IPS-18c (cell line): ENCODE measurements around the gene KCNMA1.

Experiments
- H3K4me3 ChIP-seq: 2 replicates; pipeline ENCODE4 v1.7.0; 2013; ENCODE audit warnings: low read depth, mild to moderate bottlenecking, low read length, moderate library complexity; ENCODE audit not compliant: insufficient read depth
- H3K9me3 ChIP-seq: one replicate; pipeline ENCODE4 v1.6.1; 2013; ENCODE audit warnings: mild to moderate bottlenecking, low read length, moderate library complexity; ENCODE audit not compliant: control insufficient read depth, insufficient read depth

Gene KCNMA1

GRCh38 chr10:77333610-77334340 is 303.8 kb downstream of the KCNMA1 start:
- H3K9me3 ChIP-seq = no peaks in the 10 kb centered on the region
- no peak overlapping the region for H3K4me3 ChIP-seq

- no peak overlapping the region for H3K4me3 ChIP-seq
- no peaks in the 10 kb centered on the region for H3K9me3 ChIP-seq
These were observed 305.4 kb downstream of the KCNMA1 start for GRCh38 chr10:77332256-77332655.

GRCh38 chr10:77328272-77328816 is 309.3 kb downstream of the KCNMA1 start:
- H3K9me3 ChIP-seq = no peaks in the 10 kb centered on the region
- H3K4me3 ChIP-seq = no peak overlapping the region

- Histone ChIP-seq H3K9me3 (no peaks in the 10 kb centered on the region), H3K4me3 (no peak overlapping the region)
These were observed 312.4 kb downstream of the KCNMA1 start for GRCh38 chr10:77325233-77325537.

GRCh38 chr10:77321838-77322237 is 315.8 kb downstream of the KCNMA1 start:
- Histone ChIP-seq H3K9me3 (no peaks in the 10 kb centered on the region), H3K4me3 (no peak overlapping the region)

DNA sequence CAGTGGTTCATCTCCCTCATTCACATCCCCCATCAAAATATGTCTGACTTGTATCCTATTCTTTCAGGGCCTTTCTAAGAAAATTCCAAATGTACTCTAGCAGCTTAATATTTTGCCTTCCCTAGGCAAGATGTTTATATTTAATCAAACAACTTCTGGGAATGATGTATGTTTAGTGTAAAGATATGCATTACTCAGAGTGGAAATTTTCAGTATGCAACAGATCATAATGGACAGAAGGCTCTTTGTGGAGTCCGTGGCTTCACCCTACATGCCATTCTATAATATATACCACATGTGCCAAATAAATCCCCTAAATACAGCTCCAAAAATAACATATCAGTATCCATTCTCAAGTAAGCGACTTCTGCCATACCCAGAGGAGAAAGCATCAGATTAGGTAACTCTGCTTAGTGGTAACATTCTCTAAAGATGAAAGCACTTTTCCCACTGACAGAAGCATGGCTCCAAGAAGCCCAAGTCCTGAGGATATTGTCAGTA is 316.6 kb downstream of the KCNMA1 start:
- no peaks in the 10 kb centered on the region for H3K9me3 ChIP-seq
- H3K4me3 ChIP-seq = no peak overlapping the region

- no peaks in the 10 kb centered on the region for H3K9me3 ChIP-seq
- no peak overlapping the region for H3K4me3 ChIP-seq
These were observed 318.1 kb downstream of the KCNMA1 start for GRCh38 chr10:77319557-77319956.

DNA sequence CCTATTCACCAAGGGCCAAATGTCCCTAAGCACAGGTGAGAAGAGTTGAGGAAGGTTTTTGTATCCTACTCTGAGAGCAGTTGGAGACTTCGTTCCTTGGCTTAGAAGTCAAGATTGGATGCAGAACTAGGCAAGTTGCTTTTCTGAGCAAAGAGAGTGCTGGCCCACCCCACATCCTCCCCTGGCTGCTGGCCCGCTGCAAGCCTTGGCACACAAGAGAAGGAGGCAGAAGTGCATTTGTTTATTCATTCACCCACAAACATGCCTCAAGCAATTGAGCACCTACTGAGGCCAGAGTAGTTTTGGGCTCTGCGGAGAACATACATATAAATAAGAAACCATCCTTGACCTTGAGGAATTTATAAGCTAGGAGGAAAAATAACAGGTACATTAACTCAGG is 318.9 kb downstream of the KCNMA1 start:
- H3K9me3 ChIP-seq = no peaks in the 10 kb centered on the region
- no peak overlapping the region for H3K4me3 ChIP-seq

DNA sequence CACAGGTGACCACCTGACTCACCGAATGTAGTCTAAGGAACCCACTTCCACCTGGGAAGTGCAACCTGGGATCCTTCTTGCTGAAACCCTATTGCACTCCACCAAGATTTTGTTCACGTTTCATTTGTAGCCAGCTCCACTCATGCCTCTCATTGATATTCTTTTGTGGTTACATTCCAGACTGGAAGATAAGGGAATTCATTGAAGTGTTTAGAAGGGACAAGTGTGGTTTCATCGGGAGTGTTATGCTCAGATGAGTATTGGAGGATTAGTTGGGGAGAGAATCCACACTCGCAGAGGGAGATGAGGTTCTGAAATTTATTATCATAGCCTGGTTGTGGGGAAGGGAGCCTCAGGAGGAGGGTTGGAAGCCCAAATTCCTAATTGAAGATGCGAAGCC is 320.4 kb downstream of the KCNMA1 start:
- Histone ChIP-seq H3K4me3 (no peak overlapping the region), H3K9me3 (no peaks in the 10 kb centered on the region)

DNA sequence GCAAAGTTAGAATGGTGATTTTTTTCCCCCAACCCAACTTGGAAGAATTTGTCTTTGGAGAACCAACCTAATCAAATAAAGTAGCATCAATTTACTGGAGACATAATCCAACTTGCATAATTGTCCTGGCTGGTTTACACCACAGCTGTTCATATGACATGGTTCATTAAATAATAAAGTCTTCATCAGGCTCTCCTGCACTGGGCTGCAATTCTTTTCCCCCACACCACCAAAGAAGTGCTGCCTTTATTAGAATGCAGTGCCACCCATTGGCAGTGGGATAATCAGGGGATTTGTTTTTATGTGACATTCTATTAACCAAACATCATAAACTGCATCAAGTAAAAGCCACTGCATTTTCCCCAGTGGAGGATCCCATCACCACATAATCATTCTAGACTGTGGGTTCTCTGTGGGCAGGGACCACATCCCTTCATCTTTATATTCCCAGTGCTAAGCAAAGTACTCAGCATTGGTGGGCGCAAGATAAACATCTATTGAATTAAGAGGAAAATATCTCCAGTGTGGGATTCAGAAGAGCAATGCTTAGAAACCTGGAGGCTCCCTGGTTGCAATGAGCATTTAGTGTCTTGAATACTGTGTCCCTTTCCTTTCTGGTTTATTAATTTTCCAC is 322.0 kb downstream of the KCNMA1 start:
- H3K4me3 ChIP-seq = no peak overlapping the region
- H3K9me3 ChIP-seq = no peaks in the 10 kb centered on the region

GRCh38 chr10:77313066-77313750 is 324.4 kb downstream of the KCNMA1 start:
- H3K4me3 ChIP-seq = no peak overlapping the region
- no peaks in the 10 kb centered on the region for H3K9me3 ChIP-seq

- H3K4me3 ChIP-seq = no peak overlapping the region
These were observed 326.4 kb downstream of the KCNMA1 start for GRCh38 chr10:77311186-77311585.

GRCh38 chr10:77310288-77310840 is 327.2 kb downstream of the KCNMA1 start:
- H3K9me3 ChIP-seq = no peaks in the 10 kb centered on the region
- no peak overlapping the region for H3K4me3 ChIP-seq

More at GRCh38 chr10:77311186-77311585, 326.4 kb downstream of the KCNMA1 start:
- H3K9me3 ChIP-seq = no peaks in the 10 kb centered on the region

- no peak overlapping the region for H3K4me3 ChIP-seq
- H3K9me3 ChIP-seq = no peaks in the 10 kb centered on the region
These were observed 328.1 kb downstream of the KCNMA1 start for GRCh38 chr10:77309509-77309908.

GRCh38 chr10:77309092-77309491 is 328.5 kb downstream of the KCNMA1 start:
- Histone ChIP-seq H3K4me3 (no peak overlapping the region), H3K9me3 (no peaks in the 10 kb centered on the region)

GRCh38 chr10:77308084-77308732 is 329.4 kb downstream of the KCNMA1 start:
- Histone ChIP-seq H3K9me3 (no peaks in the 10 kb centered on the region), H3K4me3 (no peak overlapping the region)

GRCh38 chr10:77306666-77307065 is 330.9 kb downstream of the KCNMA1 start:
- no peaks in the 10 kb centered on the region for H3K9me3 ChIP-seq
- H3K4me3 ChIP-seq = no peak overlapping the region
